ENCODE measurements around the gene ELOVL4.
A peak's percentile ranks its signal among the peaks of the same experiment; 100 is the strongest.

ELOVL4 gene

DNA sequence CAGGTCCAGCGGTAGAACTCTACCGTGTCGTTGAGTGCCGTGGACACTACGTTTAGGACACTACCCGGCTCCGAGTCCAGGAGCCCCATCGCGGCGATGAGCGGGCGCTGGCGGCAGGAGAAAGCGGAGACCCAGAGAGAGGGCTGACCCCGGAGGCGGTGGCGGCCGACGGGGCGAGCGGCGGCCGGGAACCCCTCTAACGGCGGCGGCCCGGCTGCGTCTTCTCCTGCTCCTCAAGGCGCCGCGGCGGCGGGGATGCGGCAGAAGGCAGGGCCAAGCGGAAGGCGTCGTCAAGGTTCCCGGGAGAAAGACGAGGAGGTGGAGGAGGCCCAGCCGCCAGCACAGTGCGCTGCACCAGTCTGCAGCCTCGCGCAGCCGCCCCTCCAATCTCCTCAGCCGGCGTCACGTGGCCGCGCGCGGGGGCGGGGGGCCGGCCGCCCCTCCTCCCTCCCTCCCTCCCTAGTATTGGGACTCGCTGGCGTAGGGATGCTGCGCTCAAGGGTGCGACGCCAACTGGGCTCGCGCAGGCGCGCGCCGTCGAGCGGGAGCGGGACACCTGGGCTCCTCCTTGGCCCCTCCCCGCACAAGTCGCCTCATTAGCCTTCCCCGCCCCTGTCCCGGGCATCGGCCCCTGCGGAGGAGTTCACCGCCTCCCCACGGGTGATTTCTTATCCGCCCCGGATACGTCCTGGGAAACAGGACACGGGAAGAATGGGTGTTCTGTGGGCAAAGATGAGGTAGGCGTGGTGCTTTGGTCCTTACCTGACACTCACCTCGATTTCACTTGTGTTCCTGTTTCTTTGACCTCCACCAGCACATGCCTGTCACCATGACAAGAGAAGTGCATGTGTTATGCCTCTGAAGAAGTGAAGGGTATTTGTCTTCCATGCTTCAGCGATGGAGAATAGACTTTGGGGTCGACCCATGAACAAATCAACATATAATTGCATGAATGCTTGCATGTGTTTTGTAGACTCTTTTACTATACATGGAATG, at the start of gene ELOVL4:
Gene ELOVL4 (minus strand): TSS at position 363 of the 996 bp plus-strand sequence. CDS start 274 bp downstream, at position 89.
- peak; percentile 85 for DNase-seq

DNA sequence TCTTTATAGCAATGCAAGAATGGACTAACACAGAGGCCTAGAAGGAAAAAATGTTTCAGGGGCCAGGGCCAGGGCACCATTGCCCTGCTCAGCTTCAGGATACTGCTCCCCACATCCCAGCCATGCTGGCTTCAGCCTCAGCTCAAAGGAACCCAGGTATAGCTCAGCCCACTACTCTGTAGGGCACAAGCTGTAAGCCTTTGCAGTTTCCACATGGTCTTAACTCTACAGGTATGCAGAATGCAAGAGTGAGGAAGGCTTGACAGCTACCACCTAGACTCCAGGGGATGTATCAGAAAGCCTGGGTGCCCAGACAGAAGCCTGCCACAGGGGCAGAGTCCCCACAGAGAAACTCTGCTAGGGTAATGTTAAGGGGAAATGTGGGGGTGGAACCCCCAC, 46.6 kb upstream of the ELOVL4 start:
- DNase-seq, result no peak

DNA sequence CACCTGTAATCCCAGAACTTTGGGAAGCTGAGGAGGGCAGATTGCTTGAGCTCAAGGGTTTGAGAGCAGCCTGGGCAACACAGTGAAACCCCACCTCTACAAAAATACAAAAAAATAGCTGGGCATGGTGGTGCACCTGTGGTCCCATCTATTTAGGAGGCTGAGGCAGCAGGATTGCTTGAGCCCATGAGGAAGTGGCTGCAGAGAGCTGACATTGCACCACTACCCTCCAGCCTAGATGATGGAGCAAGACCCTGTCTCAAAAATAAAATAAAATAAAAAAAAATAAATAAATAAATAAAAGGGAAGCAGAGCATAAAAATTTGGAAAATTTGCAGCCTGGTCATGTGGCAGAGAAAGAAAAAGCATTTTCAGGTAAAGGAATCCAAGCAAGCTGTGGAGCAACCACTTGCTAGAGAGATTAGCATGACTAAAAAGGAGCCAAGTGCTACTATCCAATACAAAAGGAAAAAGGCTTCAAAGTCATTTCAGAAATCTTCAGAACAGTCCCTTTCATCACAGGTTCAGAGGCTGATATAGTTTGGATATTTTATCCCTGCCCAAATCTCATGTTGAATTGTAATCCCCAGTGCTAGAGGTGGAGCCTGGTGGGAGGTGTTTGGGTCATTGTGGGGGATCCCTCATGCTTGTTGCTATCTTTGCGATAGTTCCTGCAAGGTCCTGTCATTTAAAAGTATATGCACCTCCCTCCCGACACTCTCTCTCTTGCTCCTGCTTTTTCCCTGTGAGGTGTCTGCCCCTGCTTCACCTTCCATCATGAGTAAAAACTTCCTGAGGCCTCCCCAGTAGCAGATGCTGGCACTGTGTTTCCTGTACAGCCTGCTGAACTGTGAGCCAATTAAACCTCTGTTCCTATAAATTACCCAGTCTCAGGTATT, 45.9 kb upstream of the ELOVL4 start:
- DNase-seq, result no peak

DNA sequence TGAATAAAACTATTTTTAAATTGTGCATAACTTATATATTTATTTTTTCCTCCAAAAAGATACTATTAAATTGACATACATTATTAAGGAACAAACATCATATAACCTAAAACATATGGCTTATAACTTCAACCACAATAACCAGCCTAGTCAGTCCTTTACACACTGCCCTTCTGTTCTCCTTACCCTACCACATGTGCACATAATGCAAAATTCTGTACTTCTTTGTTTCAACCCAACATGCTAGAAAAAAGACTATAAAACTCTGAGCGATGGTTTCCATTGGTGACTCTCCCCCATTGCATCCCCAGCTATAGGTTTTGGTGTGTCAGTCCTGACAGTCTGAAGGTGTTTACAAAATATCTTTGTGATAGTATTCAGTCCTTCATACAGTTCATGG, 42.3 kb upstream of the ELOVL4 start:
- no peak for DNase-seq

DNA sequence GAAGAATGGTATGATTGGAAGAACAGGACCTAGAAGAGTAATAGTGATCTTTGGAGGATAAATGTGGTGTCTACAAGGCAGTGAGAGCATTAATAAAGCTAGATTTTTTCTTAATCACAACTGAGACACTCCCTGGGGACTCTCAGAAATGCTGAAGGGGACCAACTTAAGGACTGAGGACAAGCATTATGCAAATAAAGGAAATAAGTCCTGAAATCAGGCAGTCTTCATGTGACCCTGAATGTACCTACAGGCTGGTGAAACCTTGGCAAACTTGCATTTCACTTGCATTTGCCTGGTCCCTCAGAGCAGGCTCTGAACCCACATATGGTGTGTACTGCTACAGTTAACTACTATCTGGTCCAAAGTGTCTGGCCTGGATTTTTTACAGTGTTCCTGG, 37.8 kb upstream of the ELOVL4 start:
- no peak for DNase-seq

DNA sequence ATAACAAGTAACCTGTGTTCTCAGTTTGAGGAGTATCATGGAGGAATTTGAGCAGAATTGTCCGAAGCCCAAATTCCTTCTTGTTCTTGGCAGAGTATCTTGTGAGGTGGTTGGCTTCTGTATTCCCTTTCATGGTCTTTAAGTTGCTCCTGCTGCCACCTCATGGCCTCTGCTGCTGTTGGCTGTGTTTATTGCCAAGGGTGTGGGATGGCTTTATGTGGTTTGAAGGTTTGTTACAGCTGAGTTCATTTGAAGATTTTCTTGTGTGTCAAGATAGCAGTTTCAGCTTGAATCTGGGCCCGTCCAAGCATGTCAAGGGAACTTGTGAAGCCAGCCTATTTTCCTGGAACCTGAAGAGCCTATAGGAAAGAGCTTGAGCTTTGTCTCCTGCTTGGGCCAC, 36.9 kb upstream of the ELOVL4 start:
- DNase-seq, result no peak

DNA sequence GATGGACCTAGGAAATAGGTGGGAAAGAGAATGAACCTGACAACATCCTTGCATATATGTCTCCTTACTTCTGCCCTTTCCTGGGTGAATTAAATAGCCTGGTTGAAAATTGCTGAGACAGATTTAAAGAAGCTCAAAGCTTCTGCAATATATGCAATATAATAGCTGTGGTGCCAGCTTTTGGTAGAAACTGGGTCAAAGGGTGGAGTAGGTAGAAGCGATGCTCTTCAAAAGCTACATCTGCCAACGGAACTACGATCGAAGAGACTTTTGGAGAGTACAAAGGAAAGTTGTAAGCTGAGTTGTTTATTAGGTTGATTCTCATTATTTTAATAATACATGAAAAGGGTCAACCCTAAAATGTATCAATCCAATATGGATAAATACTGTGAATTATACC, 34.3 kb upstream of the ELOVL4 start:
- DNase-seq, result no peak

DNA sequence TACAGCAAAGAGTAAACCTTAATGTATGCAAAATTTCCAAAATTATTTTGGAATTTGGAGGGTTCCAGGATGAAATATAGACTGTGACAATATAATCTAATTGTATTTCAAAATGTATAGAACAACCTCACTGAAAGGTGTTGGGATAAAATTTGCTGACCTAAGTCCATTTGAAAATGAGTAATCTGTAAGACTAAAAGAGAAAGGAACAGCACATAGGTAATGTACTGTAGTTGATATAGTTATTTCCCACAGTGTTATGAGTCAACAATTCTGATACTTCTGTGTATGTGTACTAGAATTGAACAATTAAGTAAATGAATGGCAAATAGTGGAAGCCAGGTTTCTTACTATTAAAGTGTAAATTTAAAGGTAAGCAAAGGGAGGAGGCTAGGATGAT, 23.8 kb upstream of the ELOVL4 start:
- DNase-seq, result no peak

DNA sequence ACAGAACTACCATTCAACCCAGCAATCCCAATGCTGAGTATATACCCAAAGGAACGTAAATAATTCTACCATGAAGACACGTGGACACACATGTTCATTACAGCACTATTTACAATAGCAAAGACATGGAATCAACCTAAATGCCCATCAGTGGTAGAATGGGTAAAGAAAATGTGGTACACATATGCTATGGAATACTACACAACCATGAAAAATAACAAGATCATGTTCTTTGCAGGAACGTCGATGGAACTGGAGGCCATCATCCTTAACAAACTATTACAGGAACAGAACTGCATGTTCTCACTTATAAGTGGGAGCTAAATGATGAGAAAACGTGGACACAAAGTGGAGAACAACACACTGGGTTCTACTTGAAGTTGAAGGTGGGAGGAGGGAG, 22.4 kb upstream of the ELOVL4 start:
- DNase-seq, result no peak

DNA sequence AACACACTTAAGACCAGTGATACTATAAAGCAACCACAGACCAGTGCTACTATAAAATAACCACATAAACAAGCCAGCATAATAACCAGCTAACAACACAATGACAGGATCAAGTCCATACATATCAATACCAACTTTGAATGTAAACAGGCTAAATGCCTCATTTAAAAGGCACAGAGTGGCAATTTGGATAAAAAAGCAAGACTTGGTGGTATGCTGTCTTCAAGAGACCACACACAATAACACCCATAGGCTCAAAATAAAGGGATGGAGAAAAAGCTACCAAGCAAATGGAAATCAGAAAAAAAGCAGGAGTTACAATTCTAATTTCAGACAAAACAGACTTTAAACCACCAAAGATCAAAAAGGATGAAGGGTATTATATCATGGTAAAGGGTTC, 19.8 kb upstream of the ELOVL4 start:
- no peak for DNase-seq

DNA sequence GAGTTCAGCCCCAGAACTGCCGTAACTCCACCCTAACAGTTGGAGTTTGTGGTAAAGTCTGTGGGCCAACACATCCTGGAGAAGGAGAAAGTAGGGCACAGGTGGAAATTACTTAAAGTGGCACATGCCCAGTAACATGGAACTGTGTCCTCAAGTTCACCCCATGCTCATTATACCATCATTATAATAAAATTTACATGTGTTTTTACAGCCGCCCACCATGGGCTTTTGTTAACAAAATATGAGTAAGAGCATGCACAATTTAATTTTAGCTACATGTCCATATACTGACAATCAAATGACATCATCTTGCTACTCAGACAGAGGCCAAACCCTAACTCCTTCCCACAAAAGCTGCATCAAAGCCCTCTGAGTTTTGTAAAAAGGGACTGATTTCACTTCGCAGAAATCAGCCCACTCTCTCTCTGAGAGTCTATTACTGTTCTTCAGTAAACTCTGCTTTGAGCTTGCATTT, 17.3 kb upstream of the ELOVL4 start:
- no peak for DNase-seq

DNA sequence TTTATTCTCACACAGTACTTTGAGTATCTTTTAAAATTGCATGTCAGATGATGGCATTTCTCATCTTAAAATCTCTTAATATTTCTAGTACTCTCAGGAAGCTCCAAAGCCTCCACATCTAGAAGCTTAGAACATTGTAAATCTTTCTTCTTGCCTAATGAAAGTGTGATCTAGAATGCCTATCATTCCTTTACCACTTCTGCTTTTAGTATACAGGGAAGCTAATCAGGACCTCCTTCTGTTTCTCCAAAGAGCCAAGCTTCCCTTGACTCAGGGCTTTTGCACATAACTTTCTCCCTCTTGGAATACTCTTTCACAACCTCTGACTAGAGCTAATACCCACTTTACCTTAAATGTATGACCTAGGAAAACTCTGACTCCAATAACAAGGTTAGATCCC, 7.5 kb upstream of the ELOVL4 start:
- no peak for DNase-seq

DNA sequence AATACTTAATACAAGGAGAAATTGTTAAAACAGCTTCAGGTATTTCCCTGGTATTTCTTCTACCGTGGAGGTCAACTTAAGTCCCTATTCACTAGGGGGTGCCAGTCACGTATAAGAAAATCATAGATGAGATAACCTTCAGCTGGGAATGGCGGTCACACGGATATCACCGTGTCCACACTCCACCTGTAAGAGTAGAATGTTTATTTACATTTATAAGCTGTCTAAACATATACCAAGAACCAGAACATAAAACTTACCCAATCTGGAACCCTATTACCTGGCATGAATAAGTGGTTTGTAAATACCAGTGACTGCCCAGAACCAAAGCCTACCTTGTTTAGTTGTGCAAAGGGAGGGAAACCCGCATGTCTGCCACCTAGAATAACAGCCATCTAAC, 1.9 kb upstream of the ELOVL4 start:
- peak; percentile 70 for DNase-seq

DNA sequence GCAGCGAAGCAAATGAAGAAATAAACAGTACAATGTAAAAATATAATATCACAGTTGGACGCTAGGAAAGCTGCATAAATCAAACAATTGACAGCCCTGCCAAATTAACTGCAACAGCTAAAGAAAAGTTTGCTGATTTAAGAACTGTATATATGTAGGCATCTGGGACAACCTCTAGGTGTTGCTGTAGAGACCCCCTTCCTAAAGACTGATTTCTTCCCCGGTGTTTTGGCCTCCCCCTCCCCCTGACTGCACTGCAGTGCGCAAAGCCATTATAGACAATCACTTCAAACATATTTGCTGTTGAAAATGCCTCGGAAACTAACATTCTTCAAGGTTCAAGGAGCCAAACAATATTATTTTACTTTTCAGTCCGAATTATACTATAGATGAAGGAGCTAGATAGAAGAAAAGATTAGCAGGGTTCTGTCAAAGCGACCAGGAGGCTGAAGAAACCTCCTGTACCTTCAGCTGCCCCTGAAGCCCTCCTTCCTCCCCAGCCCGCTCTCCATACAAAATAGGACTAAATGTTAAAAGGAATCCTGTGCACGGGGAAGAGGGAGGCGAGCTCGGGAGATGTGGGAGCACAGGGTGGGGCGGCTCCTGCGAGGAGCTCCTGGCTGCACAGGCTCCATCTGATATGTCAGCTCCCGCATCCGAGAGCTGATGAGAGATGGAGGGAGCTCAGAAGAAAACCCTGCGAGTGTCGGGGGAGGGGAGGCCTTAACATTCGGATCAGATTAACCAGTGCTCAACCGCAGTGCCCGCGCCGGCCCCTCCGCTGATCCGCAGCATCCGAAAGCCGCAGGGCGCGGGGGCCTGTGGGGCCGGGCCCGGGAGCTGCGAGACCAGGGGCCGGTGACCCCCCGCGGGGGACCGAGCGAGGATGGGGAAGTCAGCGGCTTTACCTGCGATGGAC, 822 bp downstream of the ELOVL4 start:
- DNase-seq, result peak; percentile 64

DNA sequence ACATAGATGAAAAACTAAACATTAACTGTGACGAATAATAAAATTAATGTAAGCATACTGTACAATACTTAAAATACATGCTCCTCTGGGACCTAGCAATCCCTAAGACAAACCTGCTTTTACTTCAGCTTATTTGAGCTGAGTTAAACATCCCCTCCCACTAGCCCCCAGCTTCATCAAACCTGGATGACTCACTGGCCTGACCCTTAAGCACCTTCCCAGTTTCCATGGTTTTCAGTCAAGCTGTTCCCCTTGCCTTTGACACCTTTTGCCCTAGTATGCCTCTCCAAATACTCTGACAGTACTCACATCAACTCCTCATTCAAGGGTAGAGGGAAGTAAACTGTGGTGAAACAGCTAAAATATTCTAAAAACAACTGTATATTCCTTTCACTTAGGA, 4.2 kb downstream of the ELOVL4 start:
- DNase-seq, result no peak

DNA sequence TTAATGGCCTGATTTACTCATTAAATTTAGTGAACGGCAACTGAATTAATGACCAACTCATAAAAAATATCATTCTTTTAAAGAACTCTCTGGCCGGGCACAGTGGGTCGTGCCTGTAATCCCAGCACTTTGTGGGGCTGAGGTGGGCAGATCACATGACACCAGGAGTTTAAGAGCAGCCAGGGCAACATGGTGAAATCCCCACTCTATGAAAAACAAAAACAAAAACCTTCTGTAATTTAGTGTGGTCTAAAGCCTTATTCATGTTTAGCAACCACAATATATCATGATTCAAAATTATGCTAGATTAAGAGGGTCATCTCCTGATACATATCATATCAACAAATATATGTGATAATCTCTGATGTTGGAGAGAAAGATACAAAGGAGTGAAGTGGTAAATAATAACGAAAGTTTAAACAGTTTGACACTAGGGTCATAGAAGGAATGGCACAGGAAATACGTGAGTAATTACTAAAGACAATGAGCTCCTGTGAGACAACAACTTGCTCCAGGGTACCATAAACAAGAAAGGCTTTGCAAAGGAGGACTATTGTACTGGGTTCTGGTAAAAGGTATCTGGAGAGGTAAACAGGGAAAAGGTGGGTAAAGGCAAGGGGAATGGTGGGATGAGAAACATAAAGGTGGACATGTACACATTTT, 5.7 kb downstream of the ELOVL4 start:
- no peak for DNase-seq

DNA sequence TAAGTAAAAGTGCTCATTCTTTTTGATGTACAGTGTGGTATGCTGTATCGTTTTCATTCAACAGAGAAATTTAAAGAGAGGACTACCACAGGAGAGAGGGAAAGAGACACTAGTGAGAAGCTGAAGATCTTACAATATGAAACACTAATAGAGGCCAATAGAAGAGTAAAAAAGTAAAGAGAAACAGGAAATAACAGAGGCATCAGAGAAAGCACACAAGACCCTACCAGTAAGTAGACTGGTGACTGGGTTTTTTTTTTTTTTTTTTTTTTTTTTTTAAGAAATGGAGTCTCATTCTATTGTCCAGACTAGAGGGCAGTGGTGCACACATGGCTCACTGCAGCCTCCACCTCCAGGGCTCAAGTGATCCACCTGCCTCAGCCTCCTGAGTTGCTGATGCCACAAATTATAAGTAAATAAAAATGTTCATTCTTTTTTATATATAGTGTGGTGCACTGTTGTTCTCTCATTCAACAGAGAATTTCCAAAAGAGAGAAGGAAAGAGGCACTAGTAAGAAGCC, 18.8 kb downstream of the ELOVL4 start:
- no peak for DNase-seq

DNA sequence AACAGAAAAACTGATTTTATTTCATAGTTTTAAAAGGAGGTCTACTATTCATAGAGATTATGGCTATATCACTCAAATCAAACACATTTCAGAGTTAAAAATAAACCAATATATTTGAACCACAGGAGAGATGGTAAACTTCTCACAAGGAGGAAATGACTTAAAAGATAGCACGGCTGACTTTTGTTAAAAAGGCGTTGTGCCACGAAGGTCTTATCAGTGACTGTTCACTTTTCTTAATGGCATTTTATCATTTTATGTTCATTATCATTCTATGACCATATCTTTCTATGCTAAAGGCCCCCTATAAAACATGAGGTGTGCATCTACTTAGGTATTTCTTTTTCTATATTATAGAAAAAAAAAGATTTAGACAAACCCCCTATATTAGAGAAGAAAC, 19.6 kb downstream of the ELOVL4 start:
- DNase-seq, result no peak

DNA sequence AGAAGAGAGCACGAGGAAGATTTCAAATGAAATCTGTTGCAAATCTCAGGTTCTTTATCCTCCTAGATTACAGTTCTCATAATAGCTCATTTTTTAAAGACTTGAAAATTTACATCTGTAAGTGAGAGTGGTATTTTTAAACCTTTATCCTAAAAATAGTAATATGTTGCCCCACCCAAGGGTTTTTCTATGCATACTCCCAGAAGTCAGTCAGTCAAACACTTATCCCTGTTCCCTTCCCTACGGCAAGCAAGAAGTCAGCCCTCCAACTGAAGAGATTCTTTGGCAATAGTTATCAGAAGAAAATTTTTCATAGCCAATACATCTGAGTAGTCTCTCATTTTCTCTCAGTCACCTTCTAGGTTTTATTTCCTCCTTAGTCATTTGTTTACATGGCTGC, 24.1 kb downstream of the ELOVL4 start:
- DNase-seq, result no peak

DNA sequence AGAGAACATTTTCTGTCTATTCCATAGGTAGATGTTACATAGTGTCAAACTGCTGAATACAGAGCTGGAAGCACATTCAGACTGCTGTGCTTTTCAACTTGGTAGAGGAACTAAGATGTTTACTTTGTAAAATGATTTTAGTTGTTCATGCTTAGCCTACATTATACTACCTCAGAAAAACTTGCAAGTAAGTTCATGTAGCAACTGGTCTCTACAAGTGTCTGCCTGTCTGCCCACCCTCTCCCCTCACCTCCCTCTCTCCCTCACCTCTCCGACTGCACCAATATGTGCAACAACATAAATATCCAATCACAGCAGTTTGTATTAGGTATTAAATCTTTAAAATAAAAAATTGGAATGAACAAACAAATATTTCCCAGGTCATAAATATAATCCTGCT, 25.3 kb downstream of the ELOVL4 start:
- no peak for DNase-seq

DNA sequence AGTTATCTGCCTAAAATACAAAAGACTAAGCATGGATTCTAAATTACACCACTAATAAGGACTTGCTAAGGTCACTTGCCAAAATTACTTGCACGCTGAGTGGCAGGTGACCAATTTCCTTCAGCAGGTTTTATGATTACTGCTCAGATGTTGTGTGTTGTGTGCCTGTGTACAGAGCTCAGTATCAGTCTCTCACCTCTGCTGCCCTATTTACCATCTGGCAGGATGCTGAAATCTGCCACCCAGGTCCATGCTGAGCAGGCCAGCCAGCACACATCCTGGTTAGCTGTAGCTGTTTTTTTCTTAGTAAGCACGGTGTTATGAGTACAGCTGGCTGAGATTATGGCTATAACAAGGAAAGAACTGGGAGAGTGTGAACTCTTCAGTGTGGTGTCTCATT, 34.0 kb downstream of the ELOVL4 start:
- no peak for DNase-seq

DNA sequence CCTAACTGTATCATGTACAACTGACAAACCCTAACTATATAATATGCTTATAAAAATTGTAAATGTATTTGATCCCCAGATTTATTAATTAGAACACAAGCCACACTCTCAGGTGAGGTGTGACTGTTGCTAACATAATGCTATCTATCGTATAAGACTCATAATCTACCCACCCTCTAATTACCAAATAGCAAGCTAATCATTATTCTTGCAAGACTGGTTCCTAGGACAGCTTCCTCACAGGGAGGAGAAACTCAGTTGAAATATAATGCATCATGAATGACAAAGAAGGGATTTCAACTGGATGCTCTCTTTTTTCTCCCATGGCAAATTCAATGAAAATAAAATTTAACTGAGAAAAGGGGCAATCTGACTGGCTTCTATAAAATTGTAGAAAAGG, 35.4 kb downstream of the ELOVL4 start:
- DNase-seq, result no peak
